GM23338 (cell line): ENCODE measurements around the gene PIPOX. TPM values are rescaled to one million over a fixed set of nuclear protein-coding genes. Genes with fewer than 3 reads are reported as not detected.

Experiments
- ATAC-seq: fragments of 200-7000 bp; cut with Tn5 transposase; 3 replicates; pipeline ENCODE4 v1.9.1; 2020
- DNase-seq: peaks from one replicate; pipeline ENCODE4 v3.0.0-alpha.2; 2015; ENCODE audit warnings: low spot score
- H2AFZ ChIP-seq: fragments of 200-600 bp; sonication (generic); 2 replicates; pipeline ENCODE4 v1.8.0; 2016; ENCODE audit warnings: antibody characterized with exemption, mild to moderate bottlenecking, moderate library complexity
- H3F3A ChIP-seq: fragments of 200-600 bp; sonication (generic); replicated peaks from 2 replicates; pipeline ENCODE4 v1.8.0; 2017; ENCODE audit warnings: antibody characterized with exemption, mixed run types, low read depth
- H3K27ac ChIP-seq: fragments of 200-600 bp; sonication (generic); 2 replicates; pipeline ENCODE4 v1.6.1; 2016; ENCODE audit warnings: low read depth
- H3K27me3 ChIP-seq: fragments of 200-600 bp; sonication (generic); 2 replicates; pipeline ENCODE4 v1.8.0; 2016; ENCODE audit warnings: mild to moderate bottlenecking, mixed run types, moderate library complexity; ENCODE audit not compliant: insufficient read depth
- H3K36me3 ChIP-seq: fragments of 200-600 bp; sonication (generic); 2 replicates; pipeline ENCODE4 v1.8.0; 2016; ENCODE audit warnings: mild to moderate bottlenecking; ENCODE audit not compliant: insufficient read depth
- H3K4me1 ChIP-seq: fragments of 200-600 bp; sonication (generic); 2 replicates; pipeline ENCODE4 v1.8.0; 2016; ENCODE audit warnings: mild to moderate bottlenecking, moderate library complexity; ENCODE audit not compliant: insufficient read depth
- H3K4me2 ChIP-seq: fragments of 200-600 bp; sonication (generic); 2 replicates; pipeline ENCODE4 v1.7.1; 2017; ENCODE audit warnings: mixed run types
- H3K4me3 ChIP-seq: fragments of 200-600 bp; sonication (generic); 2 replicates; pipeline ENCODE4 v1.6.1; 2016; ENCODE audit warnings: mixed run types
- H3K79me2 ChIP-seq: fragments of 200-600 bp; sonication (generic); replicated peaks from 2 replicates; pipeline ENCODE4 v1.8.0; 2017; ENCODE audit warnings: mild to moderate bottlenecking; ENCODE audit not compliant: insufficient read depth
- H3K9me2 ChIP-seq: fragments of 200-600 bp; sonication (generic); 2 replicates; pipeline ENCODE4 v1.8.0; 2017; ENCODE audit not compliant: insufficient read depth
- H4K20me1 ChIP-seq: fragments of 200-600 bp; sonication (generic); replicated peaks from 2 replicates; pipeline ENCODE4 v1.8.0; 2017; ENCODE audit warnings: mild to moderate bottlenecking; ENCODE audit not compliant: insufficient read depth
- H3K27ac Mint-ChIP-seq: 2 replicates; pipeline ENCODE4 v1.8.0; 2020; ENCODE audit warnings: inconsistent platforms, mild to moderate bottlenecking, moderate library complexity, mixed read lengths
- H3K27me3 Mint-ChIP-seq: 3 replicates; pipeline ENCODE4 v1.8.0; 2022; ENCODE audit warnings: low read depth, mild to moderate bottlenecking, moderate library complexity, mixed read lengths, inconsistent platforms; ENCODE audit not compliant: insufficient read depth, poor library complexity
- H3K36me3 Mint-ChIP-seq: 3 replicates; pipeline ENCODE4 v1.8.0; 2021; ENCODE audit warnings: low read depth, mild to moderate bottlenecking, inconsistent platforms, moderate library complexity, mixed read lengths
- H3K4me1 Mint-ChIP-seq: 3 replicates; pipeline ENCODE4 v1.8.0; 2020; ENCODE audit warnings: mild to moderate bottlenecking, inconsistent platforms, mixed read lengths
- H3K4me3 Mint-ChIP-seq: 3 replicates; pipeline ENCODE4 v1.8.0; 2021; ENCODE audit warnings: moderate library complexity, mild to moderate bottlenecking, inconsistent platforms, mixed read lengths
- H3K9me3 Mint-ChIP-seq: 3 replicates; pipeline ENCODE4 v1.8.0; 2020; ENCODE audit warnings: moderate library complexity, mild to moderate bottlenecking, inconsistent platforms, mixed read lengths
- CREB1 ChIP-seq: fragments of 250-450 bp; sonication (Bioruptor Pico); IDR thresholded peaks from 2 replicates; pipeline ENCODE4 v1.5.0; 2020; ENCODE audit warnings: low read depth, mild to moderate bottlenecking, moderate library complexity
- JUNB ChIP-seq: IDR thresholded peaks from one replicate; pipeline ENCODE4 v1.6.1; 2016; ENCODE audit warnings: antibody characterized with exemption; ENCODE audit not compliant: unreplicated experiment
- NANOG ChIP-seq: IDR thresholded peaks from 2 replicates; pipeline ENCODE4 v1.6.1; 2016; ENCODE audit warnings: antibody characterized with exemption, borderline replicate concordance
- POLR2AphosphoS5 ChIP-seq: IDR thresholded peaks from 2 replicates; pipeline ENCODE4 v1.6.1; 2016; ENCODE audit warnings: antibody characterized with exemption, low read depth
- STAT1 ChIP-seq: IDR thresholded peaks from one replicate; pipeline ENCODE4 v1.6.1; 2016; ENCODE audit warnings: antibody characterized with exemption; ENCODE audit not compliant: unreplicated experiment
- polyA plus RNA-seq: library from polyadenylated mRNA; unstranded; fragments of >200 nt; fragmentation: Nextera tagmentation; extraction: Ambion mirVana; gene quantifications from 2 replicates; pipeline ENCODE4 v1.2.1, GENCODE V29; 2016
- total RNA-seq: library from RNA; depleted of rRNA; stranded (reverse); fragments of >200 nt; shearing (Covaris generic); gene quantifications from 2 replicates; pipeline ENCODE4 v1.2.3, GENCODE V29; 2014; rRNA removed
- TF ChIP-seq, protein P1 (sequence below), 2 experiments: fragments of 200-600 bp in 1 of 2; sonication (generic) in 1 of 2; conservative IDR thresholded peaks; 2 replicates each; pipeline versions ENCODE4 v1.5.1 to v1.6.1; 2016 to 2017; ENCODE audit warnings: antibody characterized with exemption in 2 of 2, low read depth in 2 of 2, mild to moderate bottlenecking in 2 of 2, moderate library complexity in 1 of 2

PIPOX gene
- total and polyA plus RNA-seq, 2 experiments from 2014 or later, result 22.6 to 34.6 TPM

DNA sequence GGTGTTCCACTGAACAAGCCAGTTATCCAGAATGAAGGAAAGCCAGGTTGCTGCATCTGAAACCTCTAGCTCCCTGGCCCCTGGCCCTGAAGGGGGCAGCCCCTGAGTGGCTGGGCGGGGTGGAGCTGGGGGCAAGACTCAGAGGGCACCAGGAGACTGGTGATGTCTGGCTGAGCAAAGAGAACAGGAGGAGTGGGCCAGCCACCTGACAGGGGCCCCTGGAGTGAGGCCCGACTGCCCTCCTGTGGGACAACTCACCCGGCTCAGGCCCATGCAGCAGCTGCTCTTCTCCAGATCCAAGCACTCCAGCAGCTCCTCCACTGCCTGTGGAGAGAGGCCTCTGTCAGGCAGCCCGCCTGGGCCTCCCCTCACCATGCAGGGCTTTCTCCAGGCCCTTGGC lies 60.4 kb downstream of the PIPOX start:
- DNase-seq (no peak), ATAC-seq (no peak)
- no peak for TF ChIP-seq POLR2AphosphoS5
- no peak for TF ChIP-seq CREB1 (CRISPR knock-in tag)
- TF ChIP-seq, protein P1, sequence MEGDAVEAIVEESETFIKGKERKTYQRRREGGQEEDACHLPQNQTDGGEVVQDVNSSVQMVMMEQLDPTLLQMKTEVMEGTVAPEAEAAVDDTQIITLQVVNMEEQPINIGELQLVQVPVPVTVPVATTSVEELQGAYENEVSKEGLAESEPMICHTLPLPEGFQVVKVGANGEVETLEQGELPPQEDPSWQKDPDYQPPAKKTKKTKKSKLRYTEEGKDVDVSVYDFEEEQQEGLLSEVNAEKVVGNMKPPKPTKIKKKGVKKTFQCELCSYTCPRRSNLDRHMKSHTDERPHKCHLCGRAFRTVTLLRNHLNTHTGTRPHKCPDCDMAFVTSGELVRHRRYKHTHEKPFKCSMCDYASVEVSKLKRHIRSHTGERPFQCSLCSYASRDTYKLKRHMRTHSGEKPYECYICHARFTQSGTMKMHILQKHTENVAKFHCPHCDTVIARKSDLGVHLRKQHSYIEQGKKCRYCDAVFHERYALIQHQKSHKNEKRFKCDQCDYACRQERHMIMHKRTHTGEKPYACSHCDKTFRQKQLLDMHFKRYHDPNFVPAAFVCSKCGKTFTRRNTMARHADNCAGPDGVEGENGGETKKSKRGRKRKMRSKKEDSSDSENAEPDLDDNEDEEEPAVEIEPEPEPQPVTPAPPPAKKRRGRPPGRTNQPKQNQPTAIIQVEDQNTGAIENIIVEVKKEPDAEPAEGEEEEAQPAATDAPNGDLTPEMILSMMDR (conservative IDR thresholded peaks at IDR 0.05; ENCODE audit: low read depth in 2 of 2), result no peak
- no peak for TF ChIP-seq NANOG
- TF ChIP-seq JUNB, result no peak
- no peak for TF ChIP-seq STAT1
- Histone ChIP-seq H3K27me3 (no peaks in the 10 kb centered on the region), H3K4me3 (no peak overlapping the region), H3K4me1 (no peaks in the 10 kb centered on the region), H3K27ac (no peak overlapping the region), H3K4me2 (no peak overlapping the region), H3K36me3 (peaks cover 5% of the 10 kb centered on the region; the same call in 1 of the 2 replicates), H3F3A (0 out of 2 replicates have a peak, but pooled peaks cover 1% of the 10 kb centered on the region), H3K79me2 (no peaks in the 10 kb centered on the region), H2AFZ (no peak overlapping the region), H4K20me1 (no peaks in the 10 kb centered on the region), H3K9me2 (no peaks in the 10 kb centered on the region)
- Mint-ChIP-seq H3K9me3 (no peaks in the 10 kb centered on the region), H3K4me3 (no peak overlapping the region), H3K36me3 (peaks cover 30% of the 10 kb centered on the region), H3K4me1 (peaks cover 25% of the 10 kb centered on the region), H3K27ac (no peak overlapping the region), H3K27me3 (peaks cover 12% of the 10 kb centered on the region)

Other genes starting within 250 kb of the PIPOX start
- gene FAM222B, start 200.4 kb upstream of the PIPOX start, total RNA-seq, result 78.5 and 87.3 TPM in 2 replicates
- 61.8 and 63.7 TPM in 2 replicates for gene FAM222B, start 200.4 kb upstream of the PIPOX start, polyA plus RNA-seq
- gene ERAL1, start 188.1 kb upstream of the PIPOX start, total RNA-seq, result 118 and 121 TPM in 2 replicates
- gene ERAL1, start 188.1 kb upstream of the PIPOX start, polyA plus RNA-seq, result 77.1 and 77.5 TPM in 2 replicates
- gene FLOT2, start 145.4 kb upstream of the PIPOX start, total RNA-seq, result 66.1 and 66.3 TPM in 2 replicates
- gene FLOT2, start 145.4 kb upstream of the PIPOX start, polyA plus RNA-seq, result 49.8 and 51.0 TPM in 2 replicates
- gene DHRS13, start 140.1 kb upstream of the PIPOX start, total RNA-seq, result 31.3 and 34.2 TPM in 2 replicates
- gene DHRS13, start 140.1 kb upstream of the PIPOX start, polyA plus RNA-seq, result 5.4 and 7.0 TPM in 2 replicates
- gene PHF12, start 91.6 kb upstream of the PIPOX start, total RNA-seq, result 41.0 and 45.4 TPM in 2 replicates
- gene PHF12, start 91.6 kb upstream of the PIPOX start, polyA plus RNA-seq, result 19.7 and 20.8 TPM in 2 replicates
- 3.1 and 6.5 TPM in 2 replicates for gene SEZ6, start 37.1 kb upstream of the PIPOX start, total RNA-seq
- 1.0 TPM in 2 replicates for gene SEZ6, start 37.1 kb upstream of the PIPOX start, polyA plus RNA-seq
- 23.9 and 37.5 TPM in 2 replicates for gene MYO18A, start 137.3 kb downstream of the PIPOX start, total RNA-seq
- 16.7 and 18.3 TPM in 2 replicates for gene MYO18A, start 137.3 kb downstream of the PIPOX start, polyA plus RNA-seq
- not detected in 2 replicates for gene CRYBA1, start 203.7 kb downstream of the PIPOX start, total RNA-seq
- not detected in 2 replicates for gene CRYBA1, start 203.7 kb downstream of the PIPOX start, polyA plus RNA-seq